Fibroblast of lung (primary cell): ENCODE measurements around the gene PCDHA9. TPM values are rescaled to one million over a fixed set of nuclear protein-coding genes. Genes with fewer than 3 reads are reported as not detected.
A peak's percentile ranks its signal among the peaks of the same experiment; 100 is the strongest.
"Not testable (repeated sequence)": the region's sequence is repeated elsewhere in the genome, so short reads cannot be mapped to it uniquely, and the experiment has no call there.

Source experiments
- DNase-seq, 2 donors: peaks; one replicate each; pipeline versions ENCODE4 v3.0.0 to v3.0.0-alpha.2; 2010; ENCODE audit warnings: low read depth in 2 of 2
- H2AFZ ChIP-seq: 2 replicates; pipeline ENCODE4 v1.5.1; 2012; ENCODE audit warnings: low read length, control low read depth, inconsistent platforms
- H3K27ac ChIP-seq: 2 replicates; pipeline ENCODE4 v1.5.1; 2011; ENCODE audit warnings: low read length, control low read depth; ENCODE audit not compliant: insufficient read depth
- H3K27me3 ChIP-seq: 2 replicates; pipeline ENCODE4 v1.5.1; 2011; ENCODE audit warnings: mild to moderate bottlenecking, low read length; ENCODE audit not compliant: control insufficient read depth, insufficient read depth
- H3K36me3 ChIP-seq: 2 replicates; pipeline ENCODE4 v1.5.1; 2011; ENCODE audit warnings: low read length; ENCODE audit not compliant: control insufficient read depth, insufficient read depth
- H3K4me1 ChIP-seq: 2 replicates; pipeline ENCODE4 v1.5.1; 2011; ENCODE audit warnings: low read length; ENCODE audit not compliant: control insufficient read depth, insufficient read depth; ENCODE audit errors: extremely low read depth
- H3K4me2 ChIP-seq: 2 replicates; pipeline ENCODE4 v1.5.1; 2011; ENCODE audit warnings: low read length, control low read depth; ENCODE audit not compliant: insufficient read depth; ENCODE audit errors: extremely low read depth
- H3K4me3 ChIP-seq, 4 experiments: fragments of 200-600 bp in 1 of 4; sonication (generic) in 1 of 4; replicated peaks in 1 of 4; 2 replicates each; pipeline ENCODE4 v1.5.1; 2011 to 2016; ENCODE audit warnings: low read length in 4 of 4, low read depth in 3 of 4, mild to moderate bottlenecking in 3 of 4, control low read depth in 2 of 4, inconsistent platforms in 1 of 4, mixed read lengths in 1 of 4; ENCODE audit not compliant: insufficient read depth in 1 of 4; ENCODE audit errors: control extremely low read depth in 1 of 4
- H3K79me2 ChIP-seq: 2 replicates; pipeline ENCODE4 v1.5.1; 2012; ENCODE audit warnings: mild to moderate bottlenecking, low read length, inconsistent platforms; ENCODE audit not compliant: control insufficient read depth, insufficient read depth
- H3K9ac ChIP-seq: 2 replicates; pipeline ENCODE4 v1.5.1; 2011; ENCODE audit warnings: mild to moderate bottlenecking, low read length, control low read depth; ENCODE audit not compliant: insufficient read depth
- H3K9me3 ChIP-seq: 2 replicates; pipeline ENCODE4 v1.5.1; 2012; ENCODE audit warnings: low read depth, low read length; ENCODE audit not compliant: control insufficient read depth, insufficient read depth
- H4K20me1 ChIP-seq: 2 replicates; pipeline ENCODE4 v1.5.1; 2011; ENCODE audit warnings: low read length; ENCODE audit not compliant: control insufficient read depth, insufficient read depth; ENCODE audit errors: extremely low read depth
- EZH2 ChIP-seq: IDR thresholded peaks from 2 replicates; pipeline ENCODE4 v1.5.1; 2012; ENCODE audit warnings: low read length, control low read depth, mild to moderate bottlenecking; ENCODE audit errors: missing control alignments
- polyA plus RNA-seq, 2 donors: library from polyadenylated mRNA; depleted of rRNA in 1 of 2; stranded (reverse) in 1 of 2; unstranded in 1 of 2; fragments of >200 nt; gene quantifications; 2 replicates each; pipeline ENCODE4 v1.2.1, GENCODE V29; 2011 to 2012; ENCODE audit warnings: missing spikeins in 1 of 2
- total RNA-seq: library from RNA; depleted of rRNA; stranded (reverse); fragments of >200 nt; gene quantifications from 2 replicates; pipeline ENCODE4 v1.2.1, GENCODE V29; 2014
- TF ChIP-seq, protein P1 (sequence below), 2 donors: IDR thresholded peaks in 1 of 2; conservative IDR thresholded peaks in 1 of 2; 1 replicate in 1 of 2; 2 replicates in 1 of 2; pipeline ENCODE4 v1.5.1; 2011 to 2012; ENCODE audit warnings: low read length in 2 of 2, control low read depth in 1 of 2, inconsistent platforms in 1 of 2, low read depth in 1 of 2, mild to moderate bottlenecking in 1 of 2

Gene PCDHA9
- total and polyA plus RNA-seq, 2 donors (not counting 1 experiment from before 2014, with no cell fraction given): 0.03 to 0.33 TPM

DNA sequence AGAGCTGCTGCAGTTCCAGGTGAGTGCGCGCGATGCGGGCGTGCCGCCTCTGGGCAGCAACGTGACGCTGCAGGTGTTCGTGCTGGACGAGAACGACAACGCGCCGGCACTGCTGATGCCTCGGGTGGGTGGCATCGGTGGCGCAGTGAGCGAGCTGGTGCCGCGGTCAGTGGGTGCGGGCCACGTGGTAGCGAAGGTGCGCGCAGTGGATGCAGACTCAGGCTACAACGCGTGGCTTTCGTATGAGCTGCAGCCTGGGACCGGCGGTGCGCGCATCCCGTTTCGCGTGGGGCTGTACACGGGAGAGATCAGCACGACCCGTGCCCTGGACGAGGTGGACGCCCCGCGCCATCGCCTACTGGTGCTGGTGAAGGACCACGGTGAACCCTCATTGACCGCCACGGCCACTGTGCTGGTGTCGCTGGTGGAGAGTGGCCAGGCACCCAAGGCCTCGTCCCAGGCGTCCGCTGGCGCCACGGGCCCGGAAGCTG, 45.4 kb upstream of the PCDHA9 start:
- Histone ChIP-seq H3K4me2 (no peak overlapping the region), H3K4me1 (no peaks in the 10 kb centered on the region), H3K9ac (no peak overlapping the region), H3K36me3 (no peaks in the 10 kb centered on the region), H4K20me1 (no peaks in the 10 kb centered on the region), H3K79me2 (no peaks in the 10 kb centered on the region), H3K4me3 (no peak overlapping the region), H2AFZ (no peak overlapping the region), H3K9me3 (no peaks in the 10 kb centered on the region), H3K27me3 (no peaks in the 10 kb centered on the region), H3K27ac (no peak overlapping the region)
- DNase-seq: no peak
- TF ChIP-seq EZH2: no peak
- TF ChIP-seq, protein P1, sequence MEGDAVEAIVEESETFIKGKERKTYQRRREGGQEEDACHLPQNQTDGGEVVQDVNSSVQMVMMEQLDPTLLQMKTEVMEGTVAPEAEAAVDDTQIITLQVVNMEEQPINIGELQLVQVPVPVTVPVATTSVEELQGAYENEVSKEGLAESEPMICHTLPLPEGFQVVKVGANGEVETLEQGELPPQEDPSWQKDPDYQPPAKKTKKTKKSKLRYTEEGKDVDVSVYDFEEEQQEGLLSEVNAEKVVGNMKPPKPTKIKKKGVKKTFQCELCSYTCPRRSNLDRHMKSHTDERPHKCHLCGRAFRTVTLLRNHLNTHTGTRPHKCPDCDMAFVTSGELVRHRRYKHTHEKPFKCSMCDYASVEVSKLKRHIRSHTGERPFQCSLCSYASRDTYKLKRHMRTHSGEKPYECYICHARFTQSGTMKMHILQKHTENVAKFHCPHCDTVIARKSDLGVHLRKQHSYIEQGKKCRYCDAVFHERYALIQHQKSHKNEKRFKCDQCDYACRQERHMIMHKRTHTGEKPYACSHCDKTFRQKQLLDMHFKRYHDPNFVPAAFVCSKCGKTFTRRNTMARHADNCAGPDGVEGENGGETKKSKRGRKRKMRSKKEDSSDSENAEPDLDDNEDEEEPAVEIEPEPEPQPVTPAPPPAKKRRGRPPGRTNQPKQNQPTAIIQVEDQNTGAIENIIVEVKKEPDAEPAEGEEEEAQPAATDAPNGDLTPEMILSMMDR (conservative IDR thresholded peaks at IDR 0.05 in 1 of 2, IDR thresholded peaks at IDR 0.05 in 1 of 2; ENCODE audit: low read depth in 1 of 2, low read length in 2 of 2): no peak

GRCh38 chr5:140806834-140807775, 41.1 kb upstream of the PCDHA9 start, which contains the start of gene PCDHA4:
TSS of gene PCDHA4 (plus strand) at chr5:140807068.
- H2AFZ ChIP-seq: peak within 1 kb of the TSS; percentile 20
- peak within 1 kb of the TSS; percentile 44 for H3K4me2 ChIP-seq
- H3K4me3 ChIP-seq: peak within 1 kb of the TSS in 1 of 4 experiments; percentile 44

DNA sequence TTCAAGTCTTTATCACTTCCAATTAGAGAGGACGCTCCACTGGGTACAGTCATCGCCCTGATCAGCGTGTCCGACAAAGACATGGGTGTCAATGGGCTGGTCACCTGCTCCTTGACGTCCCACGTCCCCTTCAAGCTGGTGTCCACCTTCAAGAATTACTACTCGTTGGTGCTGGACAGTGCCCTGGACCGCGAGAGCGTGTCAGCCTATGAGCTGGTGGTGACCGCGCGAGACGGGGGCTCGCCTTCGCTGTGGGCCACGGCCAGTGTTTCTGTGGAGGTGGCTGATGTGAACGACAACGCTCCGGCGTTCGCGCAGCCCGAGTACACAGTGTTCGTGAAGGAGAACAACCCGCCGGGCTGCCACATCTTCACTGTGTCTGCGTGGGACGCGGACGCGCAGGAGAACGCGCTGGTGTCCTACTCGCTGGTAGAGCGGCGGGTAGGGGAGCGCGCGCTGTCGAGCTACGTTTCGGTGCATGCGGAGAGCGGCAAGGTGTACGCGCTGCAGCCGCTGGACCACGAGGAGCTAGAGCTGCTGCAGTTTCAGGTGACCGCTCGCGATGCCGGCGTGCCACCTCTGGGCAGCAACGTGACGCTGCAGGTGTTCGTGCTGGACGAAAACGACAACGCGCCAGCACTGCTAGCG, 39.8 kb upstream of the PCDHA9 start:
- not testable (repeated sequence) for H2AFZ ChIP-seq, DNase-seq, H3K36me3 ChIP-seq, H3K79me2 ChIP-seq, H3K9ac ChIP-seq, H4K20me1 ChIP-seq, H3K9me3 ChIP-seq, H3K4me2 ChIP-seq, H3K27me3 ChIP-seq, H3K27ac ChIP-seq, H3K4me3 ChIP-seq, H3K4me1 ChIP-seq

More at GRCh38 chr5:140806834-140807775, 41.1 kb upstream of the PCDHA9 start, which contains the start of gene PCDHA4:
- no peak for TF ChIP-seq EZH2
- TF ChIP-seq, protein P1 (conservative IDR thresholded peaks at IDR 0.05 in 1 of 2, IDR thresholded peaks at IDR 0.05 in 1 of 2; ENCODE audit: low read depth in 1 of 2, low read length in 2 of 2): peak; percentile 2 to 30
- Histone ChIP-seq H3K9ac (no peak within 1 kb of the TSS), H4K20me1 (no peaks in the 10 kb centered on the region), H3K4me1 (no peaks in the 10 kb centered on the region), H3K27me3 (no peaks in the 10 kb centered on the region), H3K79me2 (no peaks in the 10 kb centered on the region), H3K9me3 (no peaks in the 10 kb centered on the region), H3K27ac (no peak within 1 kb of the TSS), H3K36me3 (no peaks in the 10 kb centered on the region)
- no peak for DNase-seq
